Measurements from ENCODE around the gene GLT1D1. TPM values are rescaled to one million over a fixed set of nuclear protein-coding genes. Genes with fewer than 3 reads are reported as not detected.

Gene GLT1D1
- total and polyA plus RNA-seq, 2 donors (not counting 3 experiments of a cell fraction or from before 2014, with no cell fraction given), result not detected

DNA sequence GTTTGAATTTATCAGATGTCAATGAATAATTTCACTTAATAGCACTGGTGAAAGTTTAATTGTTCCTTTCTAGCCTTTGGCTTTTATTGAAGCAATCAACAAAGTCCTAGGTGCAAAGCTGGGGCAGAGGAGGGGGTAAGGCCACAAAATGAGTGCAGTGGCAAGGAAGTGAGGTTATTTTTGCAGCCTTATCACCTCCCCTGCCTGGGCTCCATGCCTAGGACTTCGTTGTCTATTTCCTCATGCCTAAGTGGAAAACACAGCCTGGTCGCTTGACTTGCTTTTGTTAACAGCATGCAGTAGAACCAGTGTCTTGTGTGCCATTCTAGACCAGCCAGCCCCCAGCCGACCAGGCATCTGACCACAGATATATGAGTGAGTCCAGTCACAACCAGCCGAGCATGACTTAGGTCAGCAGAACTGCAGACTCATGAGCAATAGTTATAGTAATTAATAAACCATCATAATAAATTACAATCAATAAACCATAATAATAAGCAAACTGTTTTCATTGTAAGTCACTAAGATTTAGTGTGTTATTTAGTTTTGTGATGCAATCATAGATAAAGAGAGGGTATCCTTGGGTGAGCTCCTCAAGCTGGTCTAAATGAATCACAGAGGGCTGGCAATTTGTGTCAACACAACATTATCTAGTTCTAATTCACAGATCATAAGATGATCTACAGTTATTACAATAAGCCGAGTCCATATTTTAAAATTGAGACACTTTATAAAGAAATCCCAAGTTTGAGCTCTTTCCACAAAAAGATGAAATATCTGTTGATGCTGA lies 156.8 kb downstream of the GLT1D1 start:
- Histone ChIP-seq H3K36me3 (ENCODE audit: control insufficient read depth in 2 of 2, extremely low read depth in 1 of 2, insufficient read depth in 2 of 2, low read length in 2 of 2) (no peaks in the 10 kb centered on the region), H3K9me1 (replicated peaks; ENCODE audit: control insufficient read depth, extremely low read depth, insufficient read depth, low read length) (no peaks in the 10 kb centered on the region), H3K27ac (ENCODE audit: insufficient read depth, low read depth, low read length) (no peak overlapping the region), H3K79me2 (ENCODE audit: control insufficient read depth, insufficient read depth, low read length) (no peaks in the 10 kb centered on the region), H2AFZ (ENCODE audit: low read depth, low read length) (no peak overlapping the region), H3K9ac (replicated peaks; ENCODE audit: extremely low read depth, insufficient read depth, low read length) (no peak overlapping the region), H3K4me3 (replicated peaks in 1 of 3; ENCODE audit: insufficient read depth in 1 of 3, low read depth in 1 of 3, low read length in 3 of 3) (no peak overlapping the region), H3K27me3 (ENCODE audit: control insufficient read depth in 2 of 2, insufficient read depth in 2 of 2, low read length in 2 of 2) (no peaks in the 10 kb centered on the region), H3K4me1 (ENCODE audit: control insufficient read depth, extremely low read depth, insufficient read depth, low read length) (no peaks in the 10 kb centered on the region), H3K4me2 (ENCODE audit: insufficient read depth, low read length) (no peak overlapping the region), H3K9me3 (replicated peaks; ENCODE audit: control insufficient read depth, insufficient read depth, low read length) (peaks cover 2% of the 10 kb centered on the region), H4K20me1 (replicated peaks; ENCODE audit: control insufficient read depth, extremely low read depth, insufficient read depth, low read length) (no peaks in the 10 kb centered on the region)
- no peak for DNase-seq (ENCODE audit: low read depth, low spot score)
- ChIA-PET POLR2A (no interaction called here), CTCF (no interaction called here)
- dilution Hi-C loops (cut with MboI; ENCODE audit: extremely low pct_ligation_motif_present, low sequenced_read_pairs), result no loop called here
- intact Hi-C loops (cut with micrococcal nuclease), result no loop called here
- TF ChIP-seq GATA2 (IDR thresholded peaks at IDR 0.05; ENCODE audit: insufficient read depth, insufficient read length, low read depth, low read length), result no peak
- no peak for TF ChIP-seq POLR2A (IDR thresholded peaks at IDR 0.05; ENCODE audit: low read depth, low read length)
- TF ChIP-seq FOS (IDR thresholded peaks at IDR 0.05; ENCODE audit: borderline replicate concordance, insufficient read depth, low read length), result no peak
- TF ChIP-seq, protein P1, sequence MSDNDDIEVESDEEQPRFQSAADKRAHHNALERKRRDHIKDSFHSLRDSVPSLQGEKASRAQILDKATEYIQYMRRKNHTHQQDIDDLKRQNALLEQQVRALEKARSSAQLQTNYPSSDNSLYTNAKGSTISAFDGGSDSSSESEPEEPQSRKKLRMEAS (IDR thresholded peaks at IDR 0.05; ENCODE audit: insufficient read depth, insufficient read length), result no peak
- TF ChIP-seq MYC (IDR thresholded peaks at IDR 0.05; ENCODE audit: low read depth, low read length), result no peak
- no peak for TF ChIP-seq EZH2 (IDR thresholded peaks at IDR 0.05; ENCODE audit: borderline replicate concordance, low read depth, low read length, severe bottlenecking)
- TF ChIP-seq, protein P2, sequence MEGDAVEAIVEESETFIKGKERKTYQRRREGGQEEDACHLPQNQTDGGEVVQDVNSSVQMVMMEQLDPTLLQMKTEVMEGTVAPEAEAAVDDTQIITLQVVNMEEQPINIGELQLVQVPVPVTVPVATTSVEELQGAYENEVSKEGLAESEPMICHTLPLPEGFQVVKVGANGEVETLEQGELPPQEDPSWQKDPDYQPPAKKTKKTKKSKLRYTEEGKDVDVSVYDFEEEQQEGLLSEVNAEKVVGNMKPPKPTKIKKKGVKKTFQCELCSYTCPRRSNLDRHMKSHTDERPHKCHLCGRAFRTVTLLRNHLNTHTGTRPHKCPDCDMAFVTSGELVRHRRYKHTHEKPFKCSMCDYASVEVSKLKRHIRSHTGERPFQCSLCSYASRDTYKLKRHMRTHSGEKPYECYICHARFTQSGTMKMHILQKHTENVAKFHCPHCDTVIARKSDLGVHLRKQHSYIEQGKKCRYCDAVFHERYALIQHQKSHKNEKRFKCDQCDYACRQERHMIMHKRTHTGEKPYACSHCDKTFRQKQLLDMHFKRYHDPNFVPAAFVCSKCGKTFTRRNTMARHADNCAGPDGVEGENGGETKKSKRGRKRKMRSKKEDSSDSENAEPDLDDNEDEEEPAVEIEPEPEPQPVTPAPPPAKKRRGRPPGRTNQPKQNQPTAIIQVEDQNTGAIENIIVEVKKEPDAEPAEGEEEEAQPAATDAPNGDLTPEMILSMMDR (IDR thresholded peaks at IDR 0.05; ENCODE audit: extremely low read depth in 1 of 2, insufficient read depth in 1 of 2, low read depth in 1 of 2, low read length in 2 of 2), result no peak
- no peak for TF ChIP-seq JUN (IDR thresholded peaks at IDR 0.05; ENCODE audit: borderline replicate concordance, insufficient read depth, insufficient read length, low read depth)
- no peak for TF ChIP-seq POLR2AphosphoS5 (IDR thresholded peaks at IDR 0.05; ENCODE audit: insufficient read depth, low read depth, low read length)
- no peak for FAIRE-seq
- no TSS peak for BruUV-seq (replicated peaks)

All from endothelial cell of umbilical vein (primary cell).